Stomach (tissue), 4 donors: ENCODE results near the gene MRPL54.

ENCODE experiments used
- EP300 ChIP-seq: sonication (generic); formaldehyde crosslinking; IDR thresholded peaks from one replicate; pipeline ENCODE4 v1.6.1; 2017; ENCODE audit warnings: antibody characterized with exemption
- POLR2AphosphoS5 ChIP-seq, 3 donors: sonication (generic); formaldehyde crosslinking; IDR thresholded peaks; one replicate each; pipeline ENCODE4 v1.6.1; 2016; ENCODE audit warnings: antibody characterized with exemption in 3 of 3
- TF ChIP-seq, protein P1 (sequence below), 7 experiments: fragments of 450-650 bp in 4 of 7; fragments of 200-600 bp in 3 of 7; sonication (generic) in 3 of 7; IDR thresholded peaks; one replicate each; pipeline ENCODE4 v1.5.1; 2016 to 2019; ENCODE audit warnings: antibody characterized with exemption in 7 of 7, control low read depth in 2 of 7, mild to moderate bottlenecking in 1 of 7

DNA sequence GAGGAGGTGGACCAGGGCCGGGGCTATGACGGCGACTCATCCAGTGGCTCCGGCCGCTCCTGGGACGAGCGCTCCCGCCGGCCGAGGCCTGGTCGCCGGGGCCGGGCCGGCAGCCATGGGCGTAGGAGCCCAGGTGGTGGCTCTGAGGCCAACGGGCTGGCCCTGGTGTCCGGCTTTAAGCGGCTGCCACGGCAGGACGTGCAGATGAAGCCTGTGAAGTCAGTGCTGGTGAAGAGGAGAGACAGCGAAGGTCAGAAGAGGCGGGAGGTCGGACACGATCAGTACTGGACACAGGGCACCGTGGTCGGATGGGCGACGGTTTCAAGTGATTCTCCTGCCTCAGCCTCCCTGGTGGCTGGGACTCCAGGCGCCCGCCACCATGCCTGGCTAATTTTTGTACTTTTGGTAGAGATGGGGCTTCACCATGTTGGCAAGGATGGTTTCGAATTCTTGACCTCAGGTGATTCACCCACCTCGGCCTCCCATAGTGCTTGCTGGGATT is 32.0 kb upstream of the MRPL54 start:
- TF ChIP-seq, protein P1, sequence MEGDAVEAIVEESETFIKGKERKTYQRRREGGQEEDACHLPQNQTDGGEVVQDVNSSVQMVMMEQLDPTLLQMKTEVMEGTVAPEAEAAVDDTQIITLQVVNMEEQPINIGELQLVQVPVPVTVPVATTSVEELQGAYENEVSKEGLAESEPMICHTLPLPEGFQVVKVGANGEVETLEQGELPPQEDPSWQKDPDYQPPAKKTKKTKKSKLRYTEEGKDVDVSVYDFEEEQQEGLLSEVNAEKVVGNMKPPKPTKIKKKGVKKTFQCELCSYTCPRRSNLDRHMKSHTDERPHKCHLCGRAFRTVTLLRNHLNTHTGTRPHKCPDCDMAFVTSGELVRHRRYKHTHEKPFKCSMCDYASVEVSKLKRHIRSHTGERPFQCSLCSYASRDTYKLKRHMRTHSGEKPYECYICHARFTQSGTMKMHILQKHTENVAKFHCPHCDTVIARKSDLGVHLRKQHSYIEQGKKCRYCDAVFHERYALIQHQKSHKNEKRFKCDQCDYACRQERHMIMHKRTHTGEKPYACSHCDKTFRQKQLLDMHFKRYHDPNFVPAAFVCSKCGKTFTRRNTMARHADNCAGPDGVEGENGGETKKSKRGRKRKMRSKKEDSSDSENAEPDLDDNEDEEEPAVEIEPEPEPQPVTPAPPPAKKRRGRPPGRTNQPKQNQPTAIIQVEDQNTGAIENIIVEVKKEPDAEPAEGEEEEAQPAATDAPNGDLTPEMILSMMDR (IDR thresholded peaks at IDR 0.05) = no peak
- TF ChIP-seq EP300 (no peak), POLR2AphosphoS5 (IDR thresholded peaks at IDR 0.05) (no peak)
